Peyer's patch (tissue), 4 donors: Measurements from ENCODE around the gene APLP1. TPM values are rescaled to one million over a fixed set of nuclear protein-coding genes. Genes with fewer than 3 reads are reported as not detected.

Experiments
- DNase-seq, 3 donors: peaks; one replicate each; pipeline ENCODE4 v3.0.0-alpha.2; 2017 to 2019
- H3K27ac ChIP-seq, 4 donors: fragments of 200-600 bp; sonication (generic); one replicate each; pipeline ENCODE4 v1.5.1; 2016 to 2019
- H3K27me3 ChIP-seq, 2 donors: fragments of 200-600 bp; sonication (generic); one replicate each; pipeline ENCODE4 v1.5.1; 2019
- H3K36me3 ChIP-seq, 3 donors: fragments of 200-600 bp; sonication (generic); one replicate each; pipeline ENCODE4 v1.5.1; 2016 to 2019
- H3K4me1 ChIP-seq, 4 donors: fragments of 200-600 bp; sonication (generic); one replicate each; pipeline ENCODE4 v1.5.1; 2016 to 2019
- H3K4me3 ChIP-seq, 4 donors: fragments of 200-600 bp; sonication (generic); 1 replicate in 3 of 4; 2 replicates in 1 of 4; pipeline ENCODE4 v1.5.1; 2016 to 2019; ENCODE audit warnings: mild to moderate bottlenecking in 1 of 4
- H3K9me3 ChIP-seq, 4 donors: fragments of 200-600 bp; sonication (generic); one replicate each; pipeline ENCODE4 v1.5.1; 2016 to 2019; ENCODE audit warnings: mild to moderate bottlenecking in 1 of 4
- POLR2A ChIP-seq, 2 donors: fragments of 450-650 bp; IDR thresholded peaks; one replicate each; pipeline ENCODE4 v1.5.1; 2017; ENCODE audit warnings: antibody characterized with exemption in 2 of 2, mild to moderate bottlenecking in 2 of 2, moderate library complexity in 2 of 2
- small RNA-seq, 2 donors: library from RNA; depleted of rRNA; stranded (forward); fragments of <200 nt; gene quantifications; one replicate each; pipeline ENCODE3, GENCODE V24; 2016
- total RNA-seq, 4 donors: library from RNA; depleted of rRNA; stranded (reverse); fragments of >200 nt; gene quantifications; one replicate each; pipeline ENCODE4 v1.1.0, GENCODE V29; 2016
- TF ChIP-seq, protein P1 (sequence below), 6 experiments: fragments of 450-650 bp in 4 of 6; fragments of 200-600 bp in 2 of 6; sonication (generic) in 1 of 6; IDR thresholded peaks; one replicate each; pipeline ENCODE4 v1.5.1; 2017 to 2019; ENCODE audit warnings: antibody characterized with exemption in 6 of 6, mild to moderate bottlenecking in 3 of 6, moderate library complexity in 1 of 6

Gene APLP1
- total RNA-seq, 4 donors from 2014 or later, result 0.53 to 8.3 (median 1.7) TPM

DNA sequence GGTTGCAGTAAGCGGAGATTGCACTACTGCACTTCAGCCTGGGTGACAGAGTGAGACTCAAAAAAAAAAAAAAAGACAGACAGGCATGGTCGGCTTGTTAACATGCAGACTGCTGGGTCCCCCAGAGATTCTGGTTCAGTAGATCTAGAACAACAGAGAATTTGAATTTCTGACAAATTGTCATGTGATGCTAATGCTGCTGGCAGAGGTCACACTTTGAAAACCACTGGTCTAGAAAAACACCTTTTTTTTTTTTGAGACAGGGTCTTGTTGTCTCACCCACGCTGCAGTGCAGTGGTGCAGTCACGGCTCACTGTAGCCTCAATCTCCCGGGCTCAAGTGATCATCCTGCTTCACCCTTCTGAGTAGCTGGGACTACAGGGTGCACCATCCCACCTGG lies 60.1 kb downstream of the APLP1 start:
- no peaks in the 10 kb centered on the region for H3K36me3 ChIP-seq
- no peaks in the 10 kb centered on the region for H3K9me3 ChIP-seq
- H3K4me3 ChIP-seq, result no peak overlapping the region
- peak overlapping the region in 1 of 4 donors; percentile 72 for H3K27ac ChIP-seq
- peaks cover 0 to 8% (median 4%) of the 10 kb centered on the region in 4 donors for H3K4me1 ChIP-seq
- TF ChIP-seq, protein P1, sequence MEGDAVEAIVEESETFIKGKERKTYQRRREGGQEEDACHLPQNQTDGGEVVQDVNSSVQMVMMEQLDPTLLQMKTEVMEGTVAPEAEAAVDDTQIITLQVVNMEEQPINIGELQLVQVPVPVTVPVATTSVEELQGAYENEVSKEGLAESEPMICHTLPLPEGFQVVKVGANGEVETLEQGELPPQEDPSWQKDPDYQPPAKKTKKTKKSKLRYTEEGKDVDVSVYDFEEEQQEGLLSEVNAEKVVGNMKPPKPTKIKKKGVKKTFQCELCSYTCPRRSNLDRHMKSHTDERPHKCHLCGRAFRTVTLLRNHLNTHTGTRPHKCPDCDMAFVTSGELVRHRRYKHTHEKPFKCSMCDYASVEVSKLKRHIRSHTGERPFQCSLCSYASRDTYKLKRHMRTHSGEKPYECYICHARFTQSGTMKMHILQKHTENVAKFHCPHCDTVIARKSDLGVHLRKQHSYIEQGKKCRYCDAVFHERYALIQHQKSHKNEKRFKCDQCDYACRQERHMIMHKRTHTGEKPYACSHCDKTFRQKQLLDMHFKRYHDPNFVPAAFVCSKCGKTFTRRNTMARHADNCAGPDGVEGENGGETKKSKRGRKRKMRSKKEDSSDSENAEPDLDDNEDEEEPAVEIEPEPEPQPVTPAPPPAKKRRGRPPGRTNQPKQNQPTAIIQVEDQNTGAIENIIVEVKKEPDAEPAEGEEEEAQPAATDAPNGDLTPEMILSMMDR (IDR thresholded peaks at IDR 0.05), result no peak
- TF ChIP-seq POLR2A (IDR thresholded peaks at IDR 0.05), result no peak
- DNase-seq, result peak in 1 of 3 donors; percentile 33
- H3K27me3 ChIP-seq, result no peaks in the 10 kb centered on the region

Small RNA genes lying within 50 kb of the gene (small RNA-seq; reads per million reads assigned to genes)
- gene RN7SL402P, result 0 reads per million in 2 donors

Other genes with a start within 250 kb of the APLP1 start
- 10 to 100 TPM; 57.3 to 64.4 (median 63.1) TPM for gene RBM42, start 239.5 kb upstream of the APLP1 start, total RNA-seq
- gene ETV2, start 226.8 kb upstream of the APLP1 start, total RNA-seq, result 1 to 10 TPM in 2 of 4 donors, not detected in 2; 1.6 to 1.8 TPM
- 100 to 1,000 TPM; 462 to 930 (median 787) TPM for gene COX6B1, start 220.3 kb upstream of the APLP1 start, total RNA-seq
- gene UPK1A, start 202.1 kb upstream of the APLP1 start, total RNA-seq, result not detected
- gene ZBTB32, start 164.0 kb upstream of the APLP1 start, total RNA-seq, result 1 to 10 TPM in 1 of 4 donors, not detected in 3; 2.5 TPM
- gene KMT2B, start 150.6 kb upstream of the APLP1 start, total RNA-seq, result 10 to 100 TPM; 27.8 to 62.6 (median 41.9) TPM
- gene IGFLR1, start 126.1 kb upstream of the APLP1 start, total RNA-seq, result 10 to 100 TPM in 3 of 4 donors, 1 to 10 TPM in 1; 8.3 to 14.2 (median 12.3) TPM
- 10 to 100 TPM; 14.5 to 70.5 (median 34.6) TPM for gene U2AF1L4, start 123.2 kb upstream of the APLP1 start, total RNA-seq
- gene PSENEN, start 122.9 kb upstream of the APLP1 start, total RNA-seq, result 10 to 100 TPM in 3 of 4 donors, 1 to 10 TPM in 1; 8.3 to 48.2 (median 40.6) TPM
- gene LIN37, start 120.0 kb upstream of the APLP1 start, total RNA-seq, result 10 to 100 TPM; 11.6 to 30.5 (median 20.2) TPM
- gene HSPB6, start 111.5 kb upstream of the APLP1 start, total RNA-seq, result 10 to 100 TPM in 2 of 4 donors, 1 to 10 TPM in 2; 9.2 to 19.8 (median 13.6) TPM
- gene PROSER3, start 110.4 kb upstream of the APLP1 start, total RNA-seq, result 10 to 100 TPM in 3 of 4 donors, 1 to 10 TPM in 1; 6.0 to 36.8 (median 27.2) TPM
- gene ARHGAP33, start 93.0 kb upstream of the APLP1 start, total RNA-seq, result 100 to 1,000 TPM in 1 of 4 donors, 10 to 100 TPM in 2, 1 to 10 TPM in 1; 8.6 to 166 (median 20.0) TPM
- gene PRODH2, start 55.7 kb upstream of the APLP1 start, total RNA-seq, result not detected
- gene NPHS1, start 16.1 kb upstream of the APLP1 start, total RNA-seq, result not detected
- gene KIRREL2, start 11.7 kb upstream of the APLP1 start, total RNA-seq, result 1 to 10 TPM in 1 of 4 donors, not detected in 3; 1.7 TPM
- gene NFKBID, start 32.0 kb downstream of the APLP1 start, total RNA-seq, result 10 to 100 TPM in 3 of 4 donors, 1 to 10 TPM in 1; 8.4 to 38.0 (median 23.6) TPM
- gene HCST, start 34.0 kb downstream of the APLP1 start, total RNA-seq, result 1 to 10 TPM in 1 of 4 donors, not detected in 3; 9.7 TPM
- 10 to 100 TPM in 3 of 4 donors, 1 to 10 TPM in 1; 4.2 to 56.1 (median 20.2) TPM for gene TYROBP, start 39.7 kb downstream of the APLP1 start, total RNA-seq
- 10 to 100 TPM in 3 of 4 donors, 1 to 10 TPM in 1; 8.3 to 34.4 (median 22.1) TPM for gene LRFN3, start 67.8 kb downstream of the APLP1 start, total RNA-seq
- 10 to 100 TPM; 15.7 to 48.0 (median 39.1) TPM for gene SDHAF1, start 126.6 kb downstream of the APLP1 start, total RNA-seq
- 1 to 10 TPM in 2 of 4 donors, under 1 TPM in 1, not detected in 1; 0.67 to 6.8 (median 6.1) TPM for gene SYNE4, start 140.2 kb downstream of the APLP1 start, total RNA-seq
- 10 to 100 TPM; 26.4 to 56.9 (median 39.8) TPM for gene ALKBH6, start 145.6 kb downstream of the APLP1 start, total RNA-seq
- 1 to 10 TPM; 1.8 to 9.8 (median 5.2) TPM for gene CLIP3, start 164.3 kb downstream of the APLP1 start, total RNA-seq
- gene THAP8, start 185.7 kb downstream of the APLP1 start, total RNA-seq, result 10 to 100 TPM in 2 of 4 donors, 1 to 10 TPM in 2; 4.9 to 12.4 (median 8.2) TPM
- 10 to 100 TPM in 1 of 4 donors, 1 to 10 TPM in 3; 1.1 to 15.7 (median 2.9) TPM for gene WDR62, start 186.3 kb downstream of the APLP1 start, total RNA-seq
- not detected for gene OVOL3, start 242.6 kb downstream of the APLP1 start, total RNA-seq
- 10 to 100 TPM; 20.7 to 32.0 (median 26.8) TPM for gene POLR2I, start 246.3 kb downstream of the APLP1 start, total RNA-seq
- 10 to 100 TPM; 59.7 to 81.7 (median 69.1) TPM for gene TBCB, start 246.9 kb downstream of the APLP1 start, total RNA-seq